Measurements from ENCODE around the gene PHGDH.
A peak's percentile ranks its signal among the peaks of the same experiment; 100 is the strongest.
"Not testable (repeated sequence)": the region's sequence is repeated elsewhere in the genome, so short reads cannot be mapped to it uniquely, and the experiment has no call there.

Gene PHGDH

DNA sequence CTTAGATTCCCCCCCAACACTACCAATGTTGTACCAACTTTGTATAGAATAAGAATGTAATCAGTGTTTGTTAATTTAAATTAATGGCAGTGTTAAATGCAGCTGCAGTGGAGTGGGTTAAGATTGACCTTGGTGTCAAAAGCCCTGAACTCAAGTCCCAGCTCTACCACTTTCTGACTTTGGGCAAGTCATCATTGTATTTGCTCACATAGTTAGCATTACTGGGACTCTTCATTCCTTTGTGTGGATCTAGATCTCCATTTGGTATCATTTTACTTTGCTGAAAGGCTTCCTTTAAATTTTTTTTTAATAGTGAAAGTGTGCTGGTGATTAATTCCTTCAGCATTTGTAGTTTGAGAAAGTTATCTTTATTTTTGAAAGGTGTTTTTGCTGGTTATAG lies 22.2 kb upstream of the PHGDH start:
- no peak overlapping the region for H3K4me3 ChIP-seq
- no peaks in the 10 kb centered on the region for H3K36me3 ChIP-seq
- H4K20me1 ChIP-seq: no peaks in the 10 kb centered on the region
- H3K27me3 ChIP-seq: no peaks in the 10 kb centered on the region
- no peak overlapping the region for H3K27ac ChIP-seq
- no peak for TF ChIP-seq Cebpa-rat (IDR thresholded peaks at IDR 0.05)
- H3K4me1 ChIP-seq: no peaks in the 10 kb centered on the region
- no peak overlapping the region for H3K9ac ChIP-seq
- no peak overlapping the region for H3K4me2 ChIP-seq
- peaks cover 7% of the 10 kb centered on the region; the same call in 1 of the 2 replicates for H3K9me3 ChIP-seq

DNA sequence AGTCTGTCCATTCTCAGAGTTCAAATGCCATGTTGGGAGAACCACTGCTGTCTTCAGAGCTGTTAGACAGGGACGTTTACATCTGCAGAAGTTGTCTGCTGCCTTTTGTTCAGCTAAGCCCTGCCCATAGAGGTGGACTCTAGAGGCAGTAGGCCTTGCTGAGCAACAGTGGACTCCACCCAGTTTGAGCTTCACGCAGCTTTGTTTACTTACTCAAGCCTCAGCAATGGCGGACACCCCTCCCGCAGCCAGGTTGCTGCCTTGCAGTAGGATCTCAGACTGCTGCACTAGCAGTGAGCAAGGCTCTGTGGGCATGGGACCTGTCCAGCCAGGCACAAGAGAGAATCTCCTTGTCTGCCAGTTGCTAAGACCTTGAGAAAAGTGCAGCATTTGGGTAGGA lies 14.9 kb upstream of the PHGDH start:
- not testable (repeated sequence) for H3K4me3 ChIP-seq, H3K27ac ChIP-seq, H3K4me1 ChIP-seq

DNA sequence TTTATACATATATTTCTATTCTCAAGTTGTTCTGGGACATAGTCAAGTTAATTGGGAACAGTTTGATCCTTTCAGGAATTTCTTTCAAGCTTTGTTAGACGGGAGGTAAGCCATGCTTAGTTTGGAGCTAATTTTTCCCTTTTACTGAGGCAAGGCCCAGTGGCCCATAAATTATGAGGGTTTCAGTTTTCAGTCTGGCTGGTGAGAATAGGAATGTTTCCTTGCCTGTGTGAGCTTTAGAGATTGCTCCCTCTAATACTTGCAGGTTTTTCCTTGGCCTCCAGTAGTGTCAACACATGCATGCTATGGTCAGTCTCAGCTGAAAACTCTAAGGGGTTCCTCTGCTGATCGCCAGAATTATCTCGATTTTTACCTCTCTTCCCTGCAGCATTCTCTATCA lies 14.1 kb upstream of the PHGDH start:
- no peak for TF ChIP-seq Cebpa-rat (IDR thresholded peaks at IDR 0.05)
- Histone ChIP-seq H3K4me1 (no peaks in the 10 kb centered on the region), H3K36me3 (no peaks in the 10 kb centered on the region), H3K4me2 (no peak overlapping the region), H4K20me1 (no peaks in the 10 kb centered on the region), H3K9ac (no peak overlapping the region), H3K9me3 (peaks cover 28% of the 10 kb centered on the region), H3K4me3 (no peak overlapping the region), H3K27me3 (no peaks in the 10 kb centered on the region), H3K27ac (no peak overlapping the region)

More for the DNA sequence above, 14.9 kb upstream of the PHGDH start:
- not testable (repeated sequence) for H3K36me3 ChIP-seq, H3K4me2 ChIP-seq, H3K9ac ChIP-seq, H4K20me1 ChIP-seq, H3K27me3 ChIP-seq
- peaks cover 27% of the 10 kb centered on the region for H3K9me3 ChIP-seq

DNA sequence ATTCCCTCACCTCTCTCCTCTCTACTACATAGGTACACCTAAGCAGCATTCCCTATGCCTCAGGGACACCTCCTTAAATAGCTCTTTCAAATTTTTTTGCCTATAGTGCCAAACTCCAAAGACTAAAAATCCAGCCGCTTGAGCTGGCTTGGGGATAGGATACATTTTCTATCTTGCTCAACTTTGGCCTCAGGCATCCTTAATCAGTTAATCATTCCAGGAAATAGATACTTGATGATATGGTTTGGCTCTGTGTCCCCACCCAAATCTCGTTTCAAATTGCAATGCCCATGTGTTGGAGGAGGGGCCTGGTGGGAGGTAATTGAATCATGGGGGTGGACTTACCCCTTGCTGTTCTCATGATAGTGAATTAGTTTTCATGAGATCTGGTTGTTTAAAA lies 11.4 kb upstream of the PHGDH start:
- no peak for TF ChIP-seq Cebpa-rat (IDR thresholded peaks at IDR 0.05)
- Histone ChIP-seq H3K27me3 (no peaks in the 10 kb centered on the region), H3K36me3 (no peaks in the 10 kb centered on the region), H4K20me1 (no peaks in the 10 kb centered on the region), H3K4me1 (no peaks in the 10 kb centered on the region), H3K4me3 (no peak overlapping the region), H3K9me3 (peaks cover 43% of the 10 kb centered on the region), H3K4me2 (no peak overlapping the region), H3K27ac (no peak overlapping the region), H3K9ac (no peak overlapping the region)

DNA sequence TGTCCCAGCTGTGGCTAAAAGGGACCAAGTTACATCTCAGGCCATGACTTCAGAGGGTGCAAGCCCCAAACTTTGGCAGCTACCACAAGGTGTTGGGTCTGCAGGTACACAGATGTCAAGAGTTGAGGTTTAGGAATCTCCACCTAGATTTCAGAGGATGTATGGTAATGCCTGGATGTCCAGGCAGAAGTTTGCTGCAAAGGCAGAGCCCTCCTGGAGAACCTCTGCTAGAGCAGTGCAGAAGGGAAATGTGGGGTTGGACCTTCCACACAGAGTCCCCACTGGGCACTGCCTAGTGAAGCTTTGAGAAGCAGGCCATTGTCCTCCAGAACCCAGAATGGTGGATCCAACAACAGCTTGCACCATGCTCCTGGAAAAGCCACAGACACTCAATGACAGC lies 10.1 kb upstream of the PHGDH start:
- TF ChIP-seq Cebpa-rat (IDR thresholded peaks at IDR 0.05): no peak
- Histone ChIP-seq H3K9ac (no peak overlapping the region), H3K36me3 (no peaks in the 10 kb centered on the region), H4K20me1 (no peaks in the 10 kb centered on the region), H3K27ac (no peak overlapping the region), H3K4me1 (no peaks in the 10 kb centered on the region), H3K9me3 (peaks cover 45% of the 10 kb centered on the region), H3K4me3 (no peak overlapping the region; the same call in 1 of the 2 replicates), H3K27me3 (no peaks in the 10 kb centered on the region), H3K4me2 (no peak overlapping the region)

DNA sequence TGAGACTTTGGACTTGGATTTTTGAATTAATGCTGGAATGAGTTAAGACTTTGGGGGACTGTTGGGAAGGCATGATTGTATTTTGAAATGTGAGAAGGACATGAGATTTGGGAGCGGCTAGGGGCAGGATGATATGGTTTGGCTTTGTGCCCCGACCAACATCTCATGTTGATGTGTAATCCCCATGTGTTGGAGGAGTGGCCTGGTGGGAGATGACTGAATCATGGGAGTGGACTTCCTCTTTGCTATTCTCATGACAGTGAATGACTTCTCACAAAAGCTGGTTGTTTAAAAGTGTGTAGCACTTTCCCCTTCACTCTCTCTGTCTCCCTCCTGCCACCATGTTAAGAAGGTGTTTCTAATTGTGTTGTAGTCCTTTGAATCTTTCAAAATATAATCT lies 9.3 kb upstream of the PHGDH start:
- TF ChIP-seq Cebpa-rat (IDR thresholded peaks at IDR 0.05): no peak
- Histone ChIP-seq H3K9me3 (peaks cover 45% of the 10 kb centered on the region), H3K4me2 (no peak overlapping the region), H3K9ac (no peak overlapping the region), H3K4me3 (no peak overlapping the region), H3K4me1 (no peaks in the 10 kb centered on the region), H3K36me3 (no peaks in the 10 kb centered on the region), H3K27me3 (no peaks in the 10 kb centered on the region), H4K20me1 (no peaks in the 10 kb centered on the region), H3K27ac (no peak overlapping the region)

DNA sequence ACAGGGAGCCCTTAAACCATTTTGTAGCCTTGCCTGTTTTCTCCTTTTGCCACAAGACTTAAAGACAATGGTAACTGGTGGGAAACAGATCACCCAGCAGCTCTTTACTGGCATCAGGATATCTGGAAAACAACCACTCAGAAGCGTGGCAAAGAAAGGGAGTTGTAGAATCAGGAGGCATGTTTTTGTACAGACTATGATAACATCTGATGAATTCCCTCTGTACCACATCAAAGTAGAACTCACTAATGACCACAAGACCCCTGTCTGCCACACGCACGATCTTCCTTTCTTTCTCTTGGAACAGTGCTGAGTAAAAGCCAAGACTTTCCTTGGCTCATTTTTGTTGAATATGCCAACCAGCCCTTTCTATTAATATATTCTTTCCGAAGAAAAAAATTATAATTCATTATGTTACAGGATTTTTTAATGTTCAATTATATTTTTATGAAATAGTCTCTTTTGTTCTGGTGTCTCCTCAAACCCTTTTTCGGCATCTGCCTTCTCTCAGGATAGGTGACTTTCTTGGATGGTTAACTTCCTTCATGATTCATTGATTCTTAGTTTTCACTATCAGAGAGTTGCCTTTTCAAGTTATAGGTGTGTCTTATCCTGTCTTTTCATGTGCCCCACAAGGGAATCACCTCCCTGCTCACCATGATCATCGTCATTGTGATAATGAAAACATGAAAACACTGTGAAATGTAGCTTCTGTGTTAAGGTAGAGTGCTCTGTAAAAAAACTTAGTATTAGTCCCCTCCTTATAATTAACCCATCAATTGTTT lies 7.9 kb upstream of the PHGDH start:
- no peak overlapping the region for H3K9ac ChIP-seq
- no peaks in the 10 kb centered on the region for H3K4me1 ChIP-seq
- H3K9me3 ChIP-seq: peaks cover 45% of the 10 kb centered on the region
- H3K27me3 ChIP-seq: no peaks in the 10 kb centered on the region
- no peak overlapping the region for H3K4me2 ChIP-seq
- no peaks in the 10 kb centered on the region for H4K20me1 ChIP-seq
- no peak overlapping the region for H3K4me3 ChIP-seq
- H3K27ac ChIP-seq: no peak overlapping the region
- no peak for TF ChIP-seq Cebpa-rat (IDR thresholded peaks at IDR 0.05)
- H3K36me3 ChIP-seq: no peaks in the 10 kb centered on the region

DNA sequence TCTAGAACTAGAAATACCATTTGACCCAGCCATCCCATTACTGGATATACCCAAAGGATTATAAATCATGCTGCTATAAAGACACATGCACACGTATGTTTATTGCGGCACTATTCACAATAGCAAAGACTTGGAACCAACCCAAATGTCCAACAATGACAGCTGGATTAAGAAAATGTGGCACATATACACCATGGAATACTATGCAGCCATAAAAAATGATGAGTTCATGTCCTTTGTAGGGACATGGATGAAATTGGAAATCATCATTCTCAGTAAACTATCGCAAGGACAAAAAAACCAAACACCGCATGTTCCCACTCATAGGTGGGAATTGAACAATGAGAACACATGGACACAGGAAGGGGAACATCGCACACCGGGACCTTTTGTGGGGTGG lies 5.1 kb upstream of the PHGDH start:
- H3K4me1 ChIP-seq, H3K27ac ChIP-seq, H3K36me3 ChIP-seq, H3K27me3 ChIP-seq, H3K4me3 ChIP-seq, H3K4me2 ChIP-seq, H4K20me1 ChIP-seq, H3K9ac ChIP-seq: not testable (repeated sequence)
- peaks cover 27% of the 10 kb centered on the region for H3K9me3 ChIP-seq

DNA sequence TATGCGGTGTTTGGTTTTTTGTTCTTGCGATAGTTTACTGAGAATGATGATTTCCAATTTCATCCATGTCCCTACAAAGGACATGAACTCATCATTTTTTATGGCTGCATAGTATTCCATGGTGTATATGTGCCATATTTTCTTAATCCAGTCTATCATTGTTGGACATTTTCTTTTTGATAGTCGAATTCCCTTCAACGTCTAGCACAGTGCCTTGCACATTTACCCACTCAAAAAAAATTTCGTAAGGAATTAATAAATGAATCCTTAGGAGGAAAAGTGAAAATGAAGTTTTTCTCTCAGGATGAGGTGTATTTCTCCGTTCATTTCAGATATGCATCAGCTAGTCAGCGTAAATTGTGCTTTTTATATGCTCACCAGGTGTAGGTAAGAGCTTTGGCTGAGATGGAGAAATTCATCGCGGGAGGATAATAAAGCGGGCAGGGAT lies 354 bp upstream of the PHGDH start:
- H3K27me3 ChIP-seq, H3K36me3 ChIP-seq, H3K9me3 ChIP-seq, H3K27ac ChIP-seq, H3K9ac ChIP-seq: not testable (repeated sequence)
- Histone ChIP-seq H3K4me1 (peaks cover 34% of the 10 kb centered on the region), H3K4me3 (peak overlapping the region; percentile 89), H3K4me2 (peak overlapping the region; percentile 63), H4K20me1 (peaks cover 31% of the 10 kb centered on the region)

DNA sequence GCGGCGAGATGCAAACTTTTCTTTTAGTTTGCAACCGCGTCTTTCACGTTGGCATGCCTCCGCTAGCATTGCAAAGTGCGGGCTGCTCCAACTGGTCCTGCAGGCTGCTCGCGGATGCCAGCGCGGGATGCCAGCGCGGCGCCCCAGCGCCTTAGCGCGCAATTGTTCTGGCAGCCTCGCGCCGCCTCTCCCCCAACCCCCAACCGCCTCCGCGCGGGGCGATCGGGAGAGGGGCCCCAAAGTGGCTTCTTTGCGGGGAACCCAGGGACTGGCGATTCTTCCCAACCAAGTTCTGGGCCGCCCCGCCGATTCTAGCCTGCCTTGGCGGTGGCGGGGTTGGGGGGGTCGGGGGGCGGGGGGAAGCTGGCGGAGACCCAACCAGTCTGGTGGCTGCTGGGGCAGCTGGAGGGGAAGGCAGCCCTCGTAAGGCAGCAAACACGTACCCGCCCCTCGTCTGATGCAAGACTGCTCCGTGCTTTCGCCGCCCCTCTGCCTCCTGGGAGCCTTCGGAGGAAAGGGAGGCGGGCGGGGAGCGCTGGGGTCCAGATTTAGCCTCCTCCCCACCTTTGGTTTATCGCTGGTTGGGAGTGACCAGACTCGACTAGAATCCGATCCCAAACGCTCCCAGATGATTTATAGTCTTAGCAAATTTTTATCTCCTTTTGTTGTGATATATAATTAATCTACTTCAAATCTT lies 756 bp downstream of the PHGDH start:
- peak overlapping the region; percentile 89 for H3K4me3 ChIP-seq
- H4K20me1 ChIP-seq: peaks cover 42% of the 10 kb centered on the region
- H3K9ac ChIP-seq: peak overlapping the region; percentile 95
- H3K27ac ChIP-seq: peak overlapping the region; percentile 96
- peak; percentile 83 for TF ChIP-seq Cebpa-rat (IDR thresholded peaks at IDR 0.05)
- no peaks in the 10 kb centered on the region for H3K27me3 ChIP-seq
- peak overlapping the region; percentile 90 for H3K4me2 ChIP-seq
- peaks cover 44% of the 10 kb centered on the region for H3K4me1 ChIP-seq
- peaks cover 9% of the 10 kb centered on the region; the same call in 1 of the 2 replicates for H3K36me3 ChIP-seq
- H3K9me3 ChIP-seq: no peaks in the 10 kb centered on the region

All from BLaER1 (cell line).